Upper lobe of right lung (tissue), 1 donor: Measurements from ENCODE around the gene MLLT6. TPM values are rescaled to one million over a fixed set of nuclear protein-coding genes. Genes with fewer than 3 reads are reported as not detected.

Experiments
- ATAC-seq: fragments of 200-7000 bp; cut with Tn5 transposase; one replicate; pipeline ENCODE4 v1.9.1; 2020; ENCODE audit warnings: mild to moderate bottlenecking, moderate library complexity
- DNase-seq: peaks from one replicate; pipeline ENCODE4 v3.0.0-alpha.2; 2020
- H3K27ac ChIP-seq: fragments of 200-600 bp; one replicate; pipeline ENCODE4 v1.8.0; 2022
- H3K27me3 ChIP-seq: fragments of 200-600 bp; one replicate; pipeline ENCODE4 v1.8.0; 2022; ENCODE audit warnings: mild to moderate bottlenecking
- H3K36me3 ChIP-seq: fragments of 200-600 bp; one replicate; pipeline ENCODE4 v1.8.0; 2022
- H3K4me1 ChIP-seq: fragments of 200-600 bp; one replicate; pipeline ENCODE4 v1.8.0; 2022
- H3K4me3 ChIP-seq: fragments of 200-600 bp; one replicate; pipeline ENCODE4 v1.8.0; 2022; ENCODE audit warnings: mild to moderate bottlenecking
- H3K9me3 ChIP-seq: fragments of 200-600 bp; one replicate; pipeline ENCODE4 v1.8.0; 2022
- intact Hi-C: fragments of 100-400 bp; cut with DNase I; formaldehyde crosslinking; loops from one replicate; pipeline ENCODE4 v1.11.0; 2022
- total RNA-seq: library from RNA; stranded (reverse); fragmentation: NEBNext Ultra II Directional; extraction: Animal tissue kit (Norgen Biotek cat#: 25700); gene quantifications from one replicate; pipeline ENCODE4 v1.2.1, GENCODE V29; 2021
- TF ChIP-seq, protein P1 (sequence below): fragments of 200-600 bp; IDR thresholded peaks from one replicate; pipeline ENCODE4 v1.8.0; 2022; ENCODE audit warnings: antibody characterized with exemption
- donor health status: DM: no; HTN: yes; CAD: no; lungs with severe emphysema.

MLLT6 gene
- total RNA-seq, 1 donor from 2014 or later = 133 TPM

DNA sequence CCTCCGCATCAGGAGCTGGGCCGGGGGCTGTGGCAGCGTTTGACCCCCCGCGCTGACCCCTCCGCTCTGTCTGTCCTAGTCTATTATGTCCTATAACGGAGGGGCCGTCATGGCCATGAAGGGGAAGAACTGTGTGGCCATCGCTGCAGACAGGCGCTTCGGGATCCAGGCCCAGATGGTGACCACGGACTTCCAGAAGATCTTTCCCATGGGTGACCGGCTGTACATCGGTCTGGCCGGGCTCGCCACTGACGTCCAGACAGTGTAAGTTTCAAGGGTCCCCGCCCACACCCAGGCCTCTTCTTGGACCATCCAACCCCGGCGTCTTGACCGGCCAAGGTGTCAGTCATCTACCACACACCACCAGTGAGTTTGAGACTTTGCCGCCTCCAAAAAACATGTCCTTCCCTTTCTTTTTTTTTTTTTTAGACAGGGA is 48.0 kb downstream of the MLLT6 start:
- TF ChIP-seq, protein P1, sequence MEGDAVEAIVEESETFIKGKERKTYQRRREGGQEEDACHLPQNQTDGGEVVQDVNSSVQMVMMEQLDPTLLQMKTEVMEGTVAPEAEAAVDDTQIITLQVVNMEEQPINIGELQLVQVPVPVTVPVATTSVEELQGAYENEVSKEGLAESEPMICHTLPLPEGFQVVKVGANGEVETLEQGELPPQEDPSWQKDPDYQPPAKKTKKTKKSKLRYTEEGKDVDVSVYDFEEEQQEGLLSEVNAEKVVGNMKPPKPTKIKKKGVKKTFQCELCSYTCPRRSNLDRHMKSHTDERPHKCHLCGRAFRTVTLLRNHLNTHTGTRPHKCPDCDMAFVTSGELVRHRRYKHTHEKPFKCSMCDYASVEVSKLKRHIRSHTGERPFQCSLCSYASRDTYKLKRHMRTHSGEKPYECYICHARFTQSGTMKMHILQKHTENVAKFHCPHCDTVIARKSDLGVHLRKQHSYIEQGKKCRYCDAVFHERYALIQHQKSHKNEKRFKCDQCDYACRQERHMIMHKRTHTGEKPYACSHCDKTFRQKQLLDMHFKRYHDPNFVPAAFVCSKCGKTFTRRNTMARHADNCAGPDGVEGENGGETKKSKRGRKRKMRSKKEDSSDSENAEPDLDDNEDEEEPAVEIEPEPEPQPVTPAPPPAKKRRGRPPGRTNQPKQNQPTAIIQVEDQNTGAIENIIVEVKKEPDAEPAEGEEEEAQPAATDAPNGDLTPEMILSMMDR = no peak
- no peaks in the 10 kb centered on the region for H3K27me3 ChIP-seq
- H3K36me3 ChIP-seq = peaks cover 38% of the 10 kb centered on the region
- peak overlapping the region; percentile 93 for H3K27ac ChIP-seq
- intact Hi-C loops = no loop called here
- H3K4me3 ChIP-seq = peak overlapping the region; percentile 96
- H3K4me1 ChIP-seq = peaks cover 39% of the 10 kb centered on the region
- H3K9me3 ChIP-seq = no peaks in the 10 kb centered on the region
- DNase-seq (no peak), ATAC-seq (no peak)

GRCh38 chr17:38761612-38762011 is 56.5 kb downstream of the MLLT6 start:
- no peak overlapping the region for H3K27ac ChIP-seq
- DNase-seq (no peak), ATAC-seq (peak; percentile 34)
- no peaks in the 10 kb centered on the region for H3K4me1 ChIP-seq
- intact Hi-C loops = no loop called here
- H3K36me3 ChIP-seq = peaks cover 96% of the 10 kb centered on the region
- TF ChIP-seq, protein P1 = peak; percentile 27
- H3K4me3 ChIP-seq = no peak overlapping the region
- H3K9me3 ChIP-seq = no peaks in the 10 kb centered on the region
- no peaks in the 10 kb centered on the region for H3K27me3 ChIP-seq

- TF ChIP-seq, protein P1 = no peak
- Histone ChIP-seq H3K4me3 (no peak overlapping the region), H3K9me3 (no peaks in the 10 kb centered on the region), H3K36me3 (peaks cover 96% of the 10 kb centered on the region), H3K4me1 (no peaks in the 10 kb centered on the region), H3K27me3 (no peaks in the 10 kb centered on the region), H3K27ac (no peak overlapping the region)
- no peak for DNase-seq
- ATAC-seq = no peak
- intact Hi-C loops = no loop called here
Observed at GRCh38 chr17:38762231-38762630, 57.2 kb downstream of the MLLT6 start.

- TF ChIP-seq, protein P1 = no peak
- intact Hi-C loops = no loop called here
- peaks cover 95% of the 10 kb centered on the region for H3K36me3 ChIP-seq
Observed at GRCh38 chr17:38766341-38766740, 61.3 kb downstream of the MLLT6 start.

DNA sequence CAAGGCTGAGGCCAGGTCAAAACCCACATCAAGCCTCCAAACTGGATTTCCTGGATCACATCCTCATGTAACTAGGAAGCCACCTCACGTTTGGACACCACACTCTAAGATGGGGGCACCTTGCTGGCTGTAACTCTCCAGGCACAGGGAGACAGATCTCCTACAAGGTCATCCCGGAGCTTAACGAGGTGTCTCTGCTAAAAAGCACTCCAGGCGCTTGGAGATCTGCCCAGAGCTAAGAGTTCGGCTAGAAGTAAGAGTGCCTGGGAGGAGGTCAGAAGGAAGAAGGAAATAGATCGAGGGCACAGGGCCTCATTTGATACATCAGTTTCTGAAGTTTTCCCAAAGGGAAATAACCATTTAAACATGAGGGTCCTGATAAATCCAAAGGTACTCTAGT is 63.3 kb downstream of the MLLT6 start:
- intact Hi-C loops = no loop called here
- peaks cover 96% of the 10 kb centered on the region for H3K36me3 ChIP-seq
- H3K4me3 ChIP-seq = no peak overlapping the region
- TF ChIP-seq, protein P1 = no peak
- DNase-seq (no peak), ATAC-seq (no peak)
- no peaks in the 10 kb centered on the region for H3K4me1 ChIP-seq
- no peaks in the 10 kb centered on the region for H3K9me3 ChIP-seq
- H3K27me3 ChIP-seq = no peaks in the 10 kb centered on the region
- no peak overlapping the region for H3K27ac ChIP-seq

More at GRCh38 chr17:38766341-38766740, 61.3 kb downstream of the MLLT6 start:
- Histone ChIP-seq H3K27ac (no peak overlapping the region), H3K4me3 (no peak overlapping the region), H3K9me3 (no peaks in the 10 kb centered on the region), H3K27me3 (no peaks in the 10 kb centered on the region), H3K4me1 (no peaks in the 10 kb centered on the region)
- DNase-seq = no peak
- no peak for ATAC-seq

DNA sequence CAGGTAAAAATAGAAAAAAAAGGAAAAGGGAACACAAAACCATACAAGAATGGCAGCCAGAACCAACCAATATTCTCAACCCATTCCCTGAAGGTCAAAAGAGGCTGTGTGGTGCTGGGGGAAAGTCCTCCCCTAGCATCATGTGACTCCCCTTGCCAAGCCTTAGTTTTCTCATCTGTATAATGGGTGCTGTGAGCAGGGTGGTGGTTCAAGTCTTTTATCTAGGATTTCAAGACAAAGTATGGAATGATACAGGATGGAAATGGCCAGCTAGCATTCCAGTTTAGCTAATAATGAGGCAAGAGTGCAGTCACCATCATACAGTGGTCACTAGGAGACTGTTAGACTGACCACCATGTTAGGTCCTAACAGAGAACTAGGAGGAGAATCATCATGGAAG is 68.2 kb downstream of the MLLT6 start:
- H3K9me3 ChIP-seq = no peaks in the 10 kb centered on the region
- peaks cover 99% of the 10 kb centered on the region for H3K36me3 ChIP-seq
- DNase-seq (no peak), ATAC-seq (no peak)
- no peaks in the 10 kb centered on the region for H3K27me3 ChIP-seq
- no peak overlapping the region for H3K4me3 ChIP-seq
- intact Hi-C loops = no loop called here
- H3K4me1 ChIP-seq = no peaks in the 10 kb centered on the region
- TF ChIP-seq, protein P1 = no peak
- no peak overlapping the region for H3K27ac ChIP-seq
